ENCODE measurements around the gene GLOD4.

- TF ChIP-seq CTCF (conservative IDR thresholded peaks at IDR 0.05; ENCODE audit: low read length) (no peak), EZH2phosphoT487 (IDR thresholded peaks at IDR 0.05; ENCODE audit: borderline replicate concordance, low read depth, low read length) (no peak)
These were observed 14.5 kb upstream of the GLOD4 start for GRCh38 chr17:796609-797008.
